ENCODE data around the gene SHFL.

The SHFL gene

GRCh38 chr19:10109528-10109927, 23.4 kb downstream of the SHFL start:
- DNase-seq (ENCODE audit: low spot score) = no peak

DNA sequence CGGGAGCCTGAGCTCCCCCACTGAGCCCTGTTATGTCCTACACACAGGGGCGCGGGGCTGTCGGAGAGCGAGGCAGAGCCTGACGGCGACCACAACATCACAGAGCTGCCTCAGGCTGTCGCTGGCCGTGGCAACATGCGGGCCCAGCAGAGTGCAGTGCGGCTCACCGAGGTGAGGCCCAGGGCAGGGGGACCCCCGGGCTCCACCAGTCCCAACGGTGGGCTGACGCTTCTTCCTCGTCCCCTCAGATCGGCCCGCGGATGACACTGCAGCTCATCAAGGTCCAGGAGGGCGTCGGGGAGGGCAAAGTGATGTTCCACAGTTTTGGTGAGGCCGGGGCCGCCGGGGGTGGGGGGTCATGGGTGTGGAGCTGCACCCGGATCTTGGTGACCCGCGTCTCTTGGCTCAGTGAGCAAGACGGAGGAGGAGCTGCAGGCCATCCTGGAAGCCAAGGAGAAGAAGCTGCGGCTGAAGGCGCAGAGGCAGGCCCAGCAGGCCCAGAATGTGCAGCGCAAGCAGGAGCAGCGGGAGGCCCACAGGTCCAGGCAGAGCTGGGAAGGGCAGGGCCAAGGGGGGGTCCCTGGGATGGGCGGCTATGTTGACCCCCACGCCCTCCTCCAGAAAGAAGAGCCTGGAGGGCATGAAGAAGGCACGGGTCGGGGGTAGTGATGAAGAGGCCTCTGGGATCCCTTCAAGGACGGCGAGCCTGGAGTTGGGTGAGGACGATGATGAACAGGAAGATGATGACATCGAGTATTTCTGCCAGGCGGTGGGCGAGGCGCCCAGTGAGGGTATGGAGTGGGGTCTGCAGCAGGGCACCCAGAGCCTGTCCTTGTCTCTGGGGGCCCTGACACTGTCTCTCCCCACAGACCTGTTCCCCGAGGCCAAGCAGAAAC, 24.2 kb downstream of the SHFL start:
- DNase-seq (ENCODE audit: low spot score) = no peak

DNA sequence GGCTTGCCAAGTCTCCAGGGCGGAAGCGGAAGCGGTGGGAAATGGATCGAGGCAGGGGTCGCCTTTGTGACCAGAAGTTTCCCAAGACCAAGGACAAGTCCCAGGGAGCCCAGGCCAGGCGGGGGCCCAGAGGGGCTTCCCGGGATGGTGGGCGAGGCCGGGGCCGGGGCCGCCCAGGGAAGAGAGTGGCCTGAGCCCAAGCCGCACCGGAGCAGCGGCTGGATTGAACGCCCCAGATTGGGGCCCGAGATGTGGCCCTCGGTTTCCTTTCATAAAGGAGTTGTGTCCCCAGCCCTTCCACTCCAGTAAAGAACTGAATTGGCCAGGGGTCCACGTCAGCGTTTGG, 24.8 kb downstream of the SHFL start:
- no peak for DNase-seq (ENCODE audit: low spot score)

DNA sequence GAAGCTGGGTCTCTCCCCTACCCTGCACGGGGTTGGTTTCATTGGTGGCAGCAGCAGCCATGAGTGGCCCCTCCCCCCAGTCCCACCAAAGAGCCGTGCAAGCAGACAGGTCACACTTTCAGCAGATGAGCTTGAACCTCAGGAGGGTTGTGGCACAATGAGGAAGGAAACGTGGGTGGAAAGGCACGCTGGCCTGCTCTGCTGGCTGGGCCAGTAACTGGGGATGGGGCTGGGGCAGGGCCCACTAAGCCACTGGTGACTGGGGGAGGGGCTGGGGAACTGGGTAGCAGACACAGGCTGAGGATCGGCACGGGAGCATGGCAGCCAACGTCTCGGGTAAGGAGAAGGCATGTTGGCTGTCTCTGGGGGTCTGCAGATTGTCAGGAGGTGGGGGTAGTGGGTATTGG, 25.3 kb downstream of the SHFL start, which contains the start of gene P2RY11:
P2RY11 (plus strand) TSS at position 289 of the 407 bp plus-strand sequence; CDS start at position 318, 29 bp downstream.
- DNase-seq (ENCODE audit: low spot score) = peak; percentile 59

- no peak for DNase-seq (ENCODE audit: low spot score)
Observed at GRCh38 chr19:10112037-10112761, 26.1 kb downstream of the SHFL start.

- no peak for DNase-seq (ENCODE audit: low spot score)
Observed at GRCh38 chr19:10112895-10113591, 26.9 kb downstream of the SHFL start.

GRCh38 chr19:10113592-10113963, 27.5 kb downstream of the SHFL start:
- no peak for DNase-seq (ENCODE audit: low spot score)

GRCh38 chr19:10113964-10114650, 28.0 kb downstream of the SHFL start:
- DNase-seq (ENCODE audit: low spot score) = no peak

GRCh38 chr19:10114651-10115391, 28.7 kb downstream of the SHFL start:
- DNase-seq (ENCODE audit: low spot score) = no peak

DNA sequence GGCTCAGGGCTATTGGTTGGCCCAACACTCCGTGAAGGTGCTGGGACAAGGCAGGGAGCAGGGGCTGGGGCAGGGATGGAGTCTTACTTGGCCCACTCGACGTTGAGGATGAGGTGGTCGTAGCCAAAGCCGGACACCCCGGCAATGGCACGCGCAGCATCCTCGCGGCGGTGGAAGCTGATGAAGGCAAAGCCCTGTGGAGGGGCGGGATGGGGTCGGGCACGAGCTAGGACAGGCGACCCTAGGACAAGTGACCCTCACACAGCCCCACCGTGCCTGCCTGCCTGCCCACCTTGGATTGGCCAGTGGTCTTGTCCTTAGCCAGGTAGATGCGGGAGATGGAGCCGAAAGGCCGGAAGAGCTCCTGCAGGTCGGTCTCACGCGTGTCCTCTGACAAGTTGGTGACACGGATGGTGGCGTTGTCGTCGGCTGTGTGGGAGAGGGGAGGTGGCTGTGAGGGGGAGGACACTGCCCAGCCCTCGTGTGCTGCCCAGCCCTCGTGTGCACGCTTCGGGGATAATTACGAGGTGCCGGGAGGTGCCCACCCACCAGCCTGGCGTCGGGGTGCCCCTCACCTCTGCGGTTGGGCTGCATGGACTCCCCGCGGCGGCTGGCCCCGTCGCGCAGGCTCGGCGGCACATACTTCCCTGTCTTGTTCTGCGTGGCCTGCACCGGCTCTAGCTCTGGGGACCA, 29.4 kb downstream of the SHFL start:
- DNase-seq (ENCODE audit: low spot score) = no peak

DNA sequence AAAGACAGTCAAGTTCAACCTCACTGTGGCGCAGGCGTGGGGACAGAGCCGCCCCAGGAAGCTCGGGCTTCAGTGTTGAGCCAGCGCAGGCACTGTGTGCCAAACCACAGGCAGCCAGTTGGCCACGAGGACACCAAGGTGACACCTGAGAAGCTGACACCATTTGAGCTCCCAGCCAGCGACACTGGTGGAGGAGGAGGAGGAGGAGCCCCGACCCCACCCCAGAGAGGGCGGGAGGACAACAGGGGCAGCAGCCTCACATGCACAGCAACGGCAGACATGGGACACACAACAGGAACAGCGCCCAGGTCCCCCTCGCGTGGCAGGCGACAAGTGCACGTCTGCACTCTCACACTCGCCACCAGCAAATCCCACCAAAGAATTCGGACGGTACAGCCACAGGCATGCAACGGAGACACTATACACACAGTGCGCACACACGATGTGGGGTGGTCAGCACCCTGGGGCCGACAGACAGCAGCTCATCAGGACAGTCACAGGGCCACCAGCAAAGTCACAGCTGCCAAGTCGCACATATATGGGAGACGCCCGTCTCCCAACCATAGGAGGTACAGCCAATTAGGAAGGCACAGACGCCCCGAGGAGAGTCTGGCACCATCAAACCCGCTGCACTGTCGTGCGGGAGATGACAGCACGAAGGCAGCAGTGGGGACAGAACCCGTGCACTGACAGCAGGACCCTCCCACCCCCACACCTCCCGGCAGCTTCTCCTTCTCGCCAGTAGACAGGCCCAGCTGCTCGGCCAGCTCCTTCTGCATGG, 30.2 kb downstream of the SHFL start:
- no peak for DNase-seq (ENCODE audit: low spot score)

DNA sequence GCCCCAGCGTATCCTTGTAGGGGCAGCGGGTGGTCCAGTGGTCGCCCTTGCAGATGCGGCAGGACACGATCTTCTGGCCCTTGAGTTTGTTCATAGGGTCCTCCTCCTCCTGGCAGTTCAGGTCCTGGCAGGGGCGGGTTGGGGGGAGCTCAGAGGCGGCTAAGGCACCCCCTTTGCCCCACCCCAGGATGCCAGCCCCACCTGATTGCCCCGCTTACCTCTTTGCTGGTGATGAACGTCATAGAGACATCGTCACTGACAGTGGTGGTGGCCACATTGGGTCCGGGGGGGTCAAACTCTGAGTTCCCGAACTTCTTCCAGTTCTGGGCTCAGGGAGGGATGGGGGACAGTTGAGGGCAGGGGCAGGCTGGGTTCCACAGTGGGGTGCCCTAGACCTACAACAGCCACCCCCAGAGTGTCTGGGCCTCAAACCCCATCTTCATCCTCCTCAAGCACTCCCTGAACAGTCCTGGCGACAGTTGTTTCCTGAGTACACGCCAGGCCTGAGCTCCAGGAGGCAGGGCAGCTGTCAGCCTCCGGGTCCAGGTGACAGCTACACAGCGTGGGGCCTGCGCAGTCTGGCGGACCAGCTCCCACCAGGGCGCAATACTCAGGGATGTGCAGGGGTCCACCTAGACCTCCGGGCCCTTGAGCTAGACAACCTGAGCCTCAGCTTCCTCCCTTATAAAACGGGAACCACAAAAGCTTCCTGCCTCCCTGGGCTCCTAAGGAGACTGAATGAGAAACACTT, 30.9 kb downstream of the SHFL start:
- DNase-seq (ENCODE audit: low spot score) = no peak

DNA sequence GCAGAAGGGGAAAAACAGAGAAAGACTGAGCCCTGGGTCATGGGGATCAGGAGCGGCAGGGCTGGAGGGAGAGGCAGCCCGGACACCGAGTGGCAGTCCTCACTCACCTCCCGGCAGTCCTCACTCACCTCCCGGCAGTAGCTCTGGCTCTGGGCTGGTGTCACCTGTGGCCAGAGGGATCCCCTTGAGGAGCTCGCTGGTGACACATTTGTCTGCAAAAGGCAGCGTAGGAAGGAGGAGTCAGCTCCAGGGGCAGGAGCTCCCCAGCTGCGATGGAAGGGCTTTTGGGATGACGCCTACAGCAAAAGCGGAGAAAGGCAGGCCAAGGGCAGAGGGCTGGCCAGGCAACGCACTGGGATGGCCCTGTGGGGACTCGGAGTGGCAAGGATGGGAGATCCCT, 32.8 kb downstream of the SHFL start:
- DNase-seq (ENCODE audit: low spot score) = no peak

DNA sequence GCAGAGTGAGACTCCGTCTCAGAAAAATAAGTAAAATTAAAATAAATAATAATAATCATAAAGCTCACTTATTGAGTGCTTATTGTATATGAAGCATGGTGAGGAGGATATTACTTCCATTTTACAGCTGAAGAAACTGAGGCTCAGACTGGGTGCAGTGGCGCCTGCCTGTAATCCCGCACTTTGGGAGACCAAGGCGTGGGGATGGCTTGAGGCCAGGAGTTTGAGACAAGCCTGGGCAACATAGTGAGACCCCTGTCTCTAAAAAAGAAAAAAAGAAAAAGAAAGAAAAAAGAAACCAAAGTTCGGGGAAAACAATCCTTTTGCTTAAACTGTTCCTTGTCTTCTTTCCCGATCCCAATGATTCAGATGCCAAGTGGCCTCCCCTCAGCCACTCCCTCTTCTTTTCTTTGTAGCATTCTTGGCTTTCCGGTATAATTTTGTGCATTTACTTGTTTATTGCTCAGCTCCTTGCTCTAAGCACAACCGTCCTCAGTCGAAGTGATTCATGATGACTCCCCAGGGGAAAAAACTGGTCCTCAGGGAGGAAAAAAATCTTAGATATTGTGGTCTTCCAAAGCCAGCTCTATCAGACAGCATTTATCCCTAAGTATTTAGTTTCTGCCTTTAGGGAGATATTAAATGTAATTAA, 34.5 kb downstream of the SHFL start:
- no peak for DNase-seq (ENCODE audit: low spot score)

DNA sequence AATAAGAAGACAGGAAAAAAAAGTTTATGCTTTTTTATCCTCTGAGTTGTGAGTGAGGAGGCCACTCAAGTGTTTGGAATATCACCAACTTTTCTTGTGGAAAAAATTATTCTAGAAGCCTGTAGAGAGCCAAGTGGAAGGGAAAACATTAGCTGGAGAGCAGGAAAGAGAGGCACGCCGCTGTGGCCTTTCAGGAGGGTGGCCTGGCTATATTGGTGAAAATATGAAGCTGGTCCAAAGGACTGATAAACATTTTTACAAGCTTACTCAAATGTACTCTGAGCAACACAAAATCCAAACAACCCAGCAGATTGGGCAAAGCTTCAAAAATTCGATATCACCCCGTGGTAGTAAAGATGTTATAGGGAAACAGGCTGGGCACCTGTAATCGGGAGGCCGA, 35.9 kb downstream of the SHFL start:
- DNase-seq (ENCODE audit: low spot score) = no peak

GRCh38 chr19:10124429-10124828, 38.3 kb downstream of the SHFL start:
- no peak for DNase-seq (ENCODE audit: low spot score)

DNA sequence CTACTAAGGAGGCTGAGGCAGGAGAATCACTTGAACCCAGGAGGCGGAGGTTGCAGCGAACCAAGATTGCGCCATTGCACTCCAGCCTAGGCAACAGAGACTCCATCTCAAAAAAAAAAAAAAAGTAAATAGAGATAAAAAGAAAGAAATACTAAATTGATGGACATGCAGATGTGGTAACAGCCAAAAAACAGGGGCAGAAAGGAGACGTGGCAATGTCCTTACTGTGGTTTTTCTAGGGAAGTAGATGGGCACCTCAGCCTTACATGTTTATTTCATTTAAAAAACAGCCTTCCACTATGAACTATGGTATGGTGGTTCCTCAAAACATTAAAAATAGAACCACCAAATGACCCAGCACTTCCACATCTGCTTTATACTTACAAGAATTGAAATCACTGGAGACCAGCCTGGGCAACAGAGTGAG, 40.1 kb downstream of the SHFL start:
- DNase-seq (ENCODE audit: low spot score) = peak; percentile 73

DNA sequence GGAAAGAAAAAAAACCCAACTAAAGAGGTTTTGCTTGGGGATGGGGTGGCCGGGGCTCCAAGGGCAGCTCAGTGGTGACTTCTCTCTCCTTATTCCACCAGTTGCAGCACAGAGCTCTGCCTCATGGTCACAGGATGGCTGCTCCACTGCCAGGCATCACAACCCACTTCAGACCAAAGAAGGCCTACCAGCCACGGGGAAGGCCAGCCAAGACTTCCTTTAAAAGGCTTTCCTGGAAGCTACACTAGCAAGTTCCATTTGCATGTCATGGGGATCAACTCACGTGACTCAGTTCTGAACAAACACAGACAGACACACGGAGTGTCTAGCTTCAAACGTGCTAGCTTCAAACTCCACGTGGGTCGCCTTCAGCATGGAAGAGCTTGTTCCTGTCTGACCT, 46.8 kb downstream of the SHFL start:
- no peak for DNase-seq (ENCODE audit: low spot score)

DNA sequence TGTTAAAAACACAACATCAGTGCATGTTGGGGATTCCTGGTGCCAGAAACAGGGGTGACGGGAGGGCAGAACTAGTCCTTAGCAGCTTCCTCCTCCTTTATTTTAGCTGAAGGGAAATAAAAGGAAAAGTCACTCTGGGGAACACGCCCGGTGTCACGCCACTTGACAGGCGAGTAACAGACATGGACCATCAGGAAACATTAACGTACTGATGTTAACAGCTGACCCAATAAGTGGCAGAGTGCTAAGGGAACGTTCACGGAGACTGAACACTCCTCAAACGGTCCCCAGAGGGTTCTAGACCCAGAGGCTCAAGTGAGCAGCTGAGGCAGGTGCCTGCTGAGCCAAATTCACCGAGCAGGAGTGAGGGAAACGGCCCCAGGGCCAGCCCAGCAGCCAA, 47.5 kb downstream of the SHFL start:
- DNase-seq (ENCODE audit: low spot score) = no peak

Measured in pons (tissue), 1 donor.